ENCODE data around the gene MCRIP2. TPM values are rescaled to one million over a fixed set of nuclear protein-coding genes. Genes with fewer than 3 reads are reported as not detected.
A peak's percentile ranks its signal among the peaks of the same experiment; 100 is the strongest.

The MCRIP2 gene
- total RNA-seq, 4 donors from 2014 or later: 20.8 to 37.7 (median 32.4) TPM

GRCh38 chr16:693766-694165 is 52.1 kb downstream of the MCRIP2 start:
- TF ChIP-seq CTCF (IDR thresholded peaks at IDR 0.05) (no peak), POLR2A (IDR thresholded peaks at IDR 0.05) (no peak), EP300 (IDR thresholded peaks at IDR 0.05) (no peak)
- H3K4me3 ChIP-seq: no peak overlapping the region
- no peak for DNase-seq (ENCODE audit: low spot score in 2 of 2)
- peaks cover 0 to 42% (median 25%) of the 10 kb centered on the region in 4 donors for H3K4me1 ChIP-seq
- H3K9me3 ChIP-seq: no peaks in the 10 kb centered on the region
- peaks cover 0 to 58% of the 10 kb centered on the region in 2 donors for H3K27me3 ChIP-seq
- peaks cover 0 to 8% (median 0%) of the 10 kb centered on the region in 3 donors for H3K36me3 ChIP-seq
- no peak overlapping the region for H3K27ac ChIP-seq
- WGBS, 2 donors: 3% methylated on average over 20 to 30 of the region's 37 CpGs

GRCh38 chr16:694187-694862 is 52.7 kb downstream of the MCRIP2 start:
- DNase-seq (ENCODE audit: low spot score in 2 of 2): no peak
- Histone ChIP-seq H3K27ac (no peak overlapping the region), H3K9me3 (no peaks in the 10 kb centered on the region), H3K4me3 (peak overlapping the region in 1 of 4 donors; percentile 27), H3K36me3 (peaks cover 0 to 8% (median 0%) of the 10 kb centered on the region in 3 donors), H3K27me3 (peaks cover 0 to 64% of the 10 kb centered on the region in 2 donors), H3K4me1 (peaks cover 0 to 36% (median 20%) of the 10 kb centered on the region in 4 donors)
- WGBS, 2 donors: 2 to 3% methylated on average over 16 to 28 of the region's 64 CpGs
- no peak for TF ChIP-seq POLR2A (IDR thresholded peaks at IDR 0.05)

DNA sequence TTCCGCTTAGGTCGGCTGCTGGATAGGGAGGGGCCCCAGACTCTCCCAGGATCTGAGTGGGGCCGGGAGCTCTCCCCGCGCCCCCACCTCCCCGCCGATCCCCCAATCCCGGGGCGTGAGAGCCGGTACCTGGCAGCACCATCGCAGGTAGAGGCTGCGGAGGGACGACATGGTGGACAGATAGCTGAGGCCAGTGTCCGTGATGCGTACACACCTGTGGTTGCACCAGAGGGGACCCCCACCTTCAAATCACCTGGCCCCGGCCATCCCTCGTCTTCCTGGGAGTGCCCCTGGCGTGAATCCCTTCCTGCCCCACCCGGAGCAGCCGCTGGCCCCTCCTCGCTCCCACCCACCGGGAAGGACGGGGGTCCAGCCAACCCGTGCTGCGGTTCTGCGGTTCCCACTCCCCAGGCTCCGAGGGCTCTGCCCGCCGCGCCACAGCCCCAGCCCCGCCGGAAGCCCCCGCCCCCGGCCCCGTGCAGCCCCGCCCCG is 53.3 kb downstream of the MCRIP2 start:
- WGBS, 2 donors: 0 to 3% methylated on average over 1 to 12 of the region's 37 CpGs
- H3K36me3 ChIP-seq: peaks cover 0 to 8% (median 0%) of the 10 kb centered on the region in 3 donors
- H3K27me3 ChIP-seq: peaks cover 0 to 70% of the 10 kb centered on the region in 2 donors
- no peak overlapping the region for H3K27ac ChIP-seq
- no peak for DNase-seq (ENCODE audit: low spot score in 2 of 2)
- no peak for TF ChIP-seq CTCF (IDR thresholded peaks at IDR 0.05)
- no peak for TF ChIP-seq EP300 (IDR thresholded peaks at IDR 0.05)
- no peak for TF ChIP-seq POLR2A (IDR thresholded peaks at IDR 0.05)
- peak overlapping the region in 1 of 4 donors; percentile 27 for H3K4me3 ChIP-seq
- H3K9me3 ChIP-seq: no peaks in the 10 kb centered on the region
- H3K4me1 ChIP-seq: peaks cover 0 to 31% (median 15%) of the 10 kb centered on the region in 4 donors

DNA sequence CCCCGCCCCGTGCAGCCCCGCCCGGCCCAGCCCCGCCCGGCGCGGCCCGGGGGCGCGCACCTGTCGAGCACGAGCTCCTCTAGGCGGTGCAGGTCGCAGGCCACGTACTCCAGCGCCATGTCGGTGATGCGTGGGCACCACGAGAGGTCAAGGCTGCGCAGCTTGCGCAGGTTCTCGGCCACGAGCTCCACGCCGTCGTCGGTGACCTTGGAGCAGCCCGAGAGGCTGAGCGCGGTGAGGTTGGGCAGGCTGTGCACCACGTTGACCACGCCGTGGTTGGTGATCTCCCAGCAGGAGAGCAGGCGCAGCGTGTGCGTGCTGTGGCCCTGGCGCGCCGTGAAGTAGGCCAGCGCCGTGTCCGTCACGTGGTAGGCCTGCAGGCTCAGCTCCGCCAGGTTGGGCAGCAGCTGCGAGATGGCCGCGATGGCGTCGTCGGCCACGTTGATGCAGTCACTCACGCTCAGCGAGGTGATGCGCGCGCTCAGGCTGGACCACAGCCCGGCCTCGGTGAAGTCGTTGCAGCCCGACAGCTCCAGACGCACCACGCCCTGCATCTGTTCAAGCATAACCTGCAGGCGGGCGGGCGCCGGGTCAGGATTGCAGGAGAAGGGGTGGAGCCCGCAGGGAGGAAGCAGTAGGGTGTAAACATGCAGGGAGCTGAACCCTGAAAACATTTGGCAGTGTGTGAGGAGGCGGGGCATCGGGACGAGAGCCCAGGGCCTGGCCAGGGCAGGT is 53.9 kb downstream of the MCRIP2 start:
- H3K27ac ChIP-seq: no peak overlapping the region
- peaks cover 0 to 76% of the 10 kb centered on the region in 2 donors for H3K27me3 ChIP-seq
- no peak for DNase-seq (ENCODE audit: low spot score in 2 of 2)
- peaks cover 0 to 30% (median 14%) of the 10 kb centered on the region in 4 donors for H3K4me1 ChIP-seq
- peaks cover 0 to 8% (median 0%) of the 10 kb centered on the region in 3 donors for H3K36me3 ChIP-seq
- 6 to 14% methylated on average over 21 to 34 of the region's 71 CpGs for WGBS, 2 donors
- TF ChIP-seq POLR2A (IDR thresholded peaks at IDR 0.05): no peak
- no peak for TF ChIP-seq EP300 (IDR thresholded peaks at IDR 0.05)
- no peak for TF ChIP-seq CTCF (IDR thresholded peaks at IDR 0.05)
- peak overlapping the region in 2 of 4 donors; percentile 10 to 33 for H3K4me3 ChIP-seq
- no peaks in the 10 kb centered on the region for H3K9me3 ChIP-seq

Other genes starting within 250 kb of the MCRIP2 start
- gene NME4, start 244.6 kb upstream of the MCRIP2 start, total RNA-seq: 10 to 100 TPM; 26.7 to 99.6 (median 47.8) TPM
- 10 to 100 TPM; 20.3 to 68.4 (median 33.6) TPM for gene DECR2, start 239.9 kb upstream of the MCRIP2 start, total RNA-seq
- gene RAB11FIP3, start 216.2 kb upstream of the MCRIP2 start, total RNA-seq: 100 to 1,000 TPM in 1 of 4 donors, 10 to 100 TPM in 3; 30.2 to 128 (median 54.6) TPM
- gene CAPN15, start 114.1 kb upstream of the MCRIP2 start, total RNA-seq: 10 to 100 TPM; 19.0 to 91.5 (median 52.5) TPM
- gene PRR35, start 81.4 kb upstream of the MCRIP2 start, total RNA-seq: not detected
- gene NHLRC4, start 74.8 kb upstream of the MCRIP2 start, total RNA-seq: 1 to 10 TPM in 3 of 4 donors, under 1 TPM in 1; 0.98 to 5.2 (median 1.9) TPM
- gene PIGQ, start 71.9 kb upstream of the MCRIP2 start, total RNA-seq: 10 to 100 TPM; 49.2 to 89.6 (median 71.8) TPM
- gene RAB40C, start 51.8 kb upstream of the MCRIP2 start, total RNA-seq: 10 to 100 TPM; 21.1 to 30.6 (median 27.5) TPM
- 1 to 10 TPM in 3 of 4 donors, under 1 TPM in 1; 0.66 to 3.9 (median 1.8) TPM for gene WFIKKN1, start 10.8 kb upstream of the MCRIP2 start, total RNA-seq
- 100 to 1,000 TPM; 147 to 204 (median 176) TPM for gene METTL26, start 5.5 kb upstream of the MCRIP2 start, total RNA-seq
- gene WDR90, start 7.5 kb downstream of the MCRIP2 start, total RNA-seq: 10 to 100 TPM; 26.9 to 83.7 (median 54.1) TPM
- gene RHOT2, start 26.3 kb downstream of the MCRIP2 start, total RNA-seq: 100 to 1,000 TPM in 3 of 4 donors, 10 to 100 TPM in 1; 68.6 to 188 (median 106) TPM
- 1 to 10 TPM in 3 of 4 donors, under 1 TPM in 1; 0.90 to 3.5 (median 1.9) TPM for gene RHBDL1, start 33.8 kb downstream of the MCRIP2 start, total RNA-seq
- gene STUB1, start 38.6 kb downstream of the MCRIP2 start, total RNA-seq: 100 to 1,000 TPM; 152 to 213 (median 186) TPM
- gene JMJD8, start 42.5 kb downstream of the MCRIP2 start, total RNA-seq: 100 to 1,000 TPM in 2 of 4 donors, 10 to 100 TPM in 2; 83.1 to 119 (median 101) TPM
- 10 to 100 TPM; 13.1 to 18.2 (median 15.8) TPM for gene WDR24, start 48.6 kb downstream of the MCRIP2 start, total RNA-seq
- gene FBXL16, start 64.0 kb downstream of the MCRIP2 start, total RNA-seq: 1 to 10 TPM; 1.5 to 5.7 (median 3.5) TPM
- 100 to 1,000 TPM in 3 of 4 donors, 10 to 100 TPM in 1; 78.8 to 131 (median 108) TPM for gene METRN, start 73.3 kb downstream of the MCRIP2 start, total RNA-seq
- 10 to 100 TPM; 43.7 to 98.7 (median 78.6) TPM for gene ANTKMT, start 79.3 kb downstream of the MCRIP2 start, total RNA-seq
- 1 to 10 TPM in 2 of 4 donors, under 1 TPM in 2; 0.63 to 7.5 (median 3.0) TPM for gene CCDC78, start 84.6 kb downstream of the MCRIP2 start, total RNA-seq
- 10 to 100 TPM in 1 of 4 donors, 1 to 10 TPM in 3; 3.5 to 18.0 (median 6.3) TPM for gene HAGHL, start 85.3 kb downstream of the MCRIP2 start, total RNA-seq
- 10 to 100 TPM; 39.8 to 53.2 (median 45.6) TPM for gene CIAO3, start 99.2 kb downstream of the MCRIP2 start, total RNA-seq
- 1 to 10 TPM in 1 of 4 donors, not detected in 3; 1.5 TPM for gene MSLN, start 118.9 kb downstream of the MCRIP2 start, total RNA-seq
- 10 to 100 TPM in 3 of 4 donors, 1 to 10 TPM in 1; 8.5 to 18.3 (median 12.5) TPM for gene RPUSD1, start 146.6 kb downstream of the MCRIP2 start, total RNA-seq
- 10 to 100 TPM in 3 of 4 donors, 1 to 10 TPM in 1; 6.1 to 57.5 (median 17.7) TPM for gene CHTF18, start 146.8 kb downstream of the MCRIP2 start, total RNA-seq
- gene GNG13, start 158.9 kb downstream of the MCRIP2 start, total RNA-seq: not detected

Data from tibial nerve (tissue), 4 donors.